KOPT-K1 (cell line): ENCODE measurements around the gene ATF7.
"Not testable (repeated sequence)": the region's sequence is repeated elsewhere in the genome, so short reads cannot be mapped to it uniquely, and the experiment has no call there.

Experiments used
- H3K27ac ChIP-seq: fragments of 200-600 bp; sonication (generic); 2 replicates; pipeline ENCODE4 v1.5.1; 2016; ENCODE audit warnings: antibody characterized with exemption, mild to moderate bottlenecking, low read depth, low read length; ENCODE audit not compliant: poor library complexity, severe bottlenecking
- H3K36me3 ChIP-seq: fragments of 200-600 bp; sonication (generic); 2 replicates; pipeline ENCODE4 v1.5.1; 2017; ENCODE audit warnings: antibody characterized with exemption, mild to moderate bottlenecking, low read length, moderate library complexity; ENCODE audit not compliant: insufficient read depth
- H3K9me3 ChIP-seq: fragments of 200-600 bp; sonication (generic); 2 replicates; pipeline ENCODE4 v1.5.1; 2017; ENCODE audit warnings: antibody characterized with exemption, low read length, mild to moderate bottlenecking; ENCODE audit not compliant: insufficient read depth, poor library complexity, severe bottlenecking

The ATF7 gene

DNA sequence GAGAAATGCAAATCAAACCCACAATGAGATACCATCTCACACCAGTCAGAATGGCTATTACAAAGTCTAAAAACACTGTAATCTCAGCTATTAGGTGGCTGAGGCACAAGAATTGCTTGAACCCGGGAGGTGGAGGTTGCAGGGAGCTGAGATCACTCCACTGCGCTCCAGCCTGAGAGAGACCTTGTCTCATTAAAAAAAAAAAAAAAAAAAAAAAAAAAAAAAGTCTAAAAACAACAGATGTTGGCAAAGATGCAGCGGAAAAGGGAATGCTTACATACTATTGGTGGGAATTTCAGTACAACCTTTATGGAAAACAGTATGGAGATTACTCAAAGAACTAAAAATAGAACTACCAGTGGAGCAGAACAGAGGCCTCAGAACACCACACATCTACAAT is 19.0 kb upstream of the ATF7 start:
- no peak overlapping the region for H3K27ac ChIP-seq
- no peaks in the 10 kb centered on the region for H3K36me3 ChIP-seq
- no peaks in the 10 kb centered on the region for H3K9me3 ChIP-seq

DNA sequence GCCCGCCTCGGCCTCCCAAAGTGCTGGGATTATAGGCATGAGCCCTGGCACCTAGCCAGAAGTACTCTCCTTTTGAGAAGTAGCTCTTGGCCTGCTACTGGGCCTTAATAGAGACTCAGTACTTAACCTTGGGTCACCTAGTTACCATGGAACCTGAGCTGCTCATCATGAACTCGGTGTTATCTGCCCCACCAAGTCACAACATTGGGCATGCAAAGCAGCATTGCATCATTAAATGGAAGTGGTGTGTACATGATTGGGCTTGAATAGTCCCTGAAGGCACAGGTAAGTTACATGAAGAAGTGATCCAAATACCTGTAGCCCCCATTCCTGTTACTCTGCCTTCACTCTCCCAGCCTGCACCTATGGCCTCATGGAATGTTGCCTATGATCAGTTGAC is 18.0 kb upstream of the ATF7 start:
- no peaks in the 10 kb centered on the region for H3K9me3 ChIP-seq
- H3K36me3 ChIP-seq: no peaks in the 10 kb centered on the region
- H3K27ac ChIP-seq: no peak overlapping the region

DNA sequence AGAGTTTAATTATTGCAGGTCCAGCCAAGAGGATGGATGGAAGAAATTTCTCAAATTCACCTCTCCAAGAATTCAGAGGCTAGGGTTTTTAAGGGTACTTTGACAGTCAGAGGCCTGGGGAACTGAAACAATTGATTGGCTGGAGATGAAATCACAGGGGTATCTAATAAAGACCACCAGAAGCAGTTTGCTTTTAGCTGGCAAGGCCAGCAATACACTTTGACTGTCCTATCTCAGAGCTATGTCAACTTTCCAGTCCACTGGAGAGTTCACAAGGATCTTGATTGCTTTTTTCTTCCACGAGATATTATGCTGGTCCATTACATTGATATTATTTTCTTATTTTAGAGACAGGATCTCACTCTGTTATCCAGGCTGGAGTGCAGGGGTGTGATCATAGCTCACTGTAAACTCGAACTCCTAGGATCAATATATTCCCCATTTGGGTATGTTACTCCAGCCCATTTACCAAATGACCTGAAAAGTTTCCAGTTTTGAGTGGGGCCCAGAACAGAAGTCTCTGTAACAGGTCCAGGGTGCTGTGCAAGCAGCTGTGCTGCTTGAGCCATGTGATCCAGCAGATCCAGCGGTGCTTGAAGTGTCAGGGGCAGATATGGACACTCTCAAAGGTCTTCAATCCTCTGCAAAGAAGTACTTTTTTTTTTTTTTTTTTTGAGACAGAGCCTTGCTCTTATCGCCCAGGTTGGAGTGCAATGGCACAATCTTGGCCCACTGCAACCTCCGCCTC is 17.2 kb upstream of the ATF7 start:
- no peak overlapping the region for H3K27ac ChIP-seq
- H3K36me3 ChIP-seq: no peaks in the 10 kb centered on the region
- no peaks in the 10 kb centered on the region for H3K9me3 ChIP-seq

DNA sequence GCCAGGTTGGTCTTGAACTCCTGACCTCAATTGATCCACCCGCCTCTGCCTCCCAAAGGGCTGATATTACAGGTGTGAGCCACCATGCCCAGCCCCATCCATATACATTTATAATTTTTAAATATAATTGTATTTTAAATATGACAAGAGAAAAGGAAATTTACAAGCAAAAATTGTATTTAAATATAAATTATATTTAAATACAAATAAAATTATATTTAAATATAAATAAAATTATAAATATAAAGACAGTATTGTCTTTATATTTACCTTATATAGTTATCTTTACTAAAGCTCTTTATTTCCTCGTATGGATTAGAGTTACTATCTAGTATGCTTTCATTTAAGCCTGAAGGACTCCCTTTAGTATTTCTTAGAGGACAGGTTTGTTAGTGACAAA is 11.9 kb upstream of the ATF7 start:
- no peak overlapping the region for H3K27ac ChIP-seq
- H3K36me3 ChIP-seq: no peaks in the 10 kb centered on the region
- no peaks in the 10 kb centered on the region for H3K9me3 ChIP-seq

DNA sequence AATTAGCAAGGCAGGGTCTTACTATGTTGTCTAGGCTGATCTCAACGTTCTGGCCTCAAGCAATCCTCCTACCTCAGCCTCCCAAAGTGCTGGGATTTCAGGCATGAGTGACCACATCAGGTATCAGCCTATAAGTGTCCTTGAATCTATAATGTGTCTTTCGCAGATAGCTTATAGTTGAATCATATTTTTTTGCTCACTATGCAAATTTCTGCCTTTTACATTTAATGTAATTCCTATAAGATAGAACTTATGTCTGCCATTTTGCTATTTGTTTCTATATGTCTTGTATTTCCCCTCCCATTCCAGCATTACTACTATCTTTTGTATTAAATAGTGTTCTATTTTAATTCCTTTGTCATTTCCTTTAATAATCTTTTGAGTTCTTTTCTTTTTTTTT is 10.5 kb upstream of the ATF7 start:
- Histone ChIP-seq H3K27ac (no peak overlapping the region), H3K36me3 (no peaks in the 10 kb centered on the region), H3K9me3 (no peaks in the 10 kb centered on the region)

DNA sequence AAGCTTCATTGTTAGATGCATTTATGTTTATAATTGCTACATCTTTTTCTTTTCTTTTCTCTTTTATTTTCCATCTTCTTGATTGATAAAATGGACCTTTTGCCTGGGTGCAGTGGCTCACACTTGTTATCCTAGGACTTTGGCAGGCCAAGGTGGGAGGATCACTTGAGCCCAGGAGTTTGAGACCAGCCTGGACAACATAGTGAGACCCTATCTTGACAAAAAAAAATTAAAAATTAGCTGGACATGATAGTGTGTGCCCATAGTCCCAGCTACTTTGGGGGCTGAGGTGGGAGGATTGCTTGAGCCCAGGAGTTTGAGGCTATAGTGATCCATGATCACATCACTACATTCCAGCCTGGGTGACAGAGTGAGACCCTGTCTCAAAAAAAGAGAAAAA is 9.5 kb upstream of the ATF7 start:
- not testable (repeated sequence) for H3K27ac ChIP-seq, H3K36me3 ChIP-seq, H3K9me3 ChIP-seq

DNA sequence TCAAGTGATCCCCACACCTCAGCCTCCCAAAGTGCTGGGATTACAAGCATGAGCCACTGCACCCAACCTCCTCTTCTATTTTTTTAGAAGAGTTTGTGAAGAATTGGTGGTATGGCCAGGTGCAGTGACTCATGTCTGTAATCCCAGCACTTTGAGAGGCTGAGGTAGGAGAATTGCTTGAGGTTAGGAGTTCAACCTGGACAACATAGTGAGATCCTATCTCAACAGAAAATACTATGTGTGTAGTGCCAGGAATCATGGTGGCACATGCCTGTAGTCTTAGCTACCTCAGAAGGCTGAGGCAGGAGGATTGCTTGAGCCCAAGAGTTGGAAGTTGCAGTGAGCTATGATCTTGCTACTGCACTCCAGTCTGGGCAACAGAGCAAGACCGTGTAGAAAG is 5.5 kb upstream of the ATF7 start:
- no peaks in the 10 kb centered on the region for H3K9me3 ChIP-seq
- H3K27ac ChIP-seq: no peak overlapping the region
- H3K36me3 ChIP-seq: no peaks in the 10 kb centered on the region

DNA sequence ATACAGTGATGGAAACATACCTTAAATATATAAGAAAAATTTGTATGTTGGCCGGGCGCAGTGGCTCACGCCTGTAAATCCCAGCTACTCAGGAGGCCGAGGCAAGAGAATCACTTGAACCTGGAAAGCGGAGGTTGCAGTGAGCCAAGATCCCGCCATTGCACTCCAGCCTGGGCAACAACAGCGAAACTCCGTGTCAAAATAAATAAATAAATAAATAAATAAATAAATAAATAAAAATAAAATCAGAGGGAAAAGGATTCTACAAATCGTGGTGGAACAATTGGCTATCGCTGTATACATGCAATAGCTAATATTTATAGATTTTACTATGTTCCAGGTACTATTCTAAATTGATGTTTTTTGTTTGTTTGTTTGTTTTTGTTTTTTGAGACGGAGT is 1.7 kb upstream of the ATF7 start:
- Histone ChIP-seq H3K36me3 (no peaks in the 10 kb centered on the region), H3K9me3 (no peaks in the 10 kb centered on the region), H3K27ac (no peak overlapping the region)

DNA sequence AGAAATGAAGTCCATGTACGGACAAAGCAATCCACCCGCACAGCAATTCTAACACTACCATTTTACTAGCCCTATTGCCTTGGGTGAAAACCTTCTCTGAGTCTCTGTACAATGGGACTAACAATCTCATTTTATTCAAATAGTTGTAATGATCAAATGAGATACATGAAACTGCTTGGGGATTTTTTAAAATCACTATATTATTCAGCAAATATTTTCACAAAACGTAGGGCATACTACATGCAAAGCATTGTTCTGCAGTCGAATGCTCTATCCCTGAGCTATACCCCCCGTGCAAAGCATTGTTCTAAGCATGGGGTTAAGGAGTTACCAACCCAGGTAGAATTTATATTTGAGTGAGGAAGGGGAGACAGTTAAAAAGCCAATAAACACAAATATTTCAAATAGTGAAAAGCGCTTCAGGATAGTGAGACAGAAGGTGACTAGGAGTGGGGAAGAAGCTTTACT is 554 bp upstream of the ATF7 start:
- peak overlapping the region; percentile 86 for H3K27ac ChIP-seq

DNA sequence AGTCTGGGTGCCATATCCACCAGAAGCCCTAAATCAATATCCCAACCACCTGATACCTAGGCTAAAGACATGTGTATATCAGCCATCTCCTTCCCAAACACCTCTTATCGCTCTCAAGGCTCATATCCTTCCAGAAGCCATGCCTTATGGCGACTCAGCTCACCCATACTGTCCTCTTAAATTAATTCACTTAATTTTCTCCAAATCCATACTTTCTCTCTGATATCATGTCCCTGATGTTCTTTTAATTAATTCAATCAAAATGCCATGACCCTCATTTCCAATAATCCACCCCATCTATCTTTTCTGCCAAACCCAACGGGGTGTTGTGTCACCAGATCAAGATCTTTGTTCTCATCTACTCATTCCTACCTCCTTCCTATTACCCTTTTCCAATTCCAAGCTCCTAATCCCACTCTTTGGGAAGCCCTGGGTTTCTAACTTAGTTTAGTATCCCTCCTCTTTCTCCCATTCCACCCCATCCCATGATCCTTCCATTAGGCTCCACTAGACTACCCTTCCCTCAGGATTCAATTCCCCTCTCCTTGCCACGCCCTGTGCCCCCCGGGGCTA is 723 bp downstream of the ATF7 start:
- Histone ChIP-seq H3K9me3 (no peaks in the 10 kb centered on the region), H3K27ac (peak overlapping the region; percentile 86), H3K36me3 (no peaks in the 10 kb centered on the region)

More for the DNA sequence above, 554 bp upstream of the ATF7 start:
- no peaks in the 10 kb centered on the region for H3K36me3 ChIP-seq
- no peaks in the 10 kb centered on the region for H3K9me3 ChIP-seq

DNA sequence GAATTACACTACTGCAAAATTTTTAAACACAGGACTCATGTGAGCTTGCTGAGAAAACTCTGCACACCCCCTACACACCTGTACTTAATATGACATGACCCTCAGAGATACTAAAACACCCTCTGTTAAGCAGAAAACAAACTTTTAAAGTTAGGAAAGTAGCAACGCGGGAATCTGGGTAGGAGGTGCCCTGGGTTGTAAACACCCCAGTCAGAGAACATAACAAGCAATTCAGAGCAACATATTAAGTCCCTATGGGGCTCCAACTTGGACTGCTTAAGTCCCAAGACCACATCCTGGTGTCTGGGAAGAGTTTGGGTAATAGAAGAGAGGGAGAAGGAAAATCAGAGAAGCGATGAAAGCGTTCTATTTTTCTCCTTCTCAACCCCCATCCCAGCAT is 1.2 kb downstream of the ATF7 start:
- H3K9me3 ChIP-seq: no peaks in the 10 kb centered on the region
- peak overlapping the region; percentile 86 for H3K27ac ChIP-seq

DNA sequence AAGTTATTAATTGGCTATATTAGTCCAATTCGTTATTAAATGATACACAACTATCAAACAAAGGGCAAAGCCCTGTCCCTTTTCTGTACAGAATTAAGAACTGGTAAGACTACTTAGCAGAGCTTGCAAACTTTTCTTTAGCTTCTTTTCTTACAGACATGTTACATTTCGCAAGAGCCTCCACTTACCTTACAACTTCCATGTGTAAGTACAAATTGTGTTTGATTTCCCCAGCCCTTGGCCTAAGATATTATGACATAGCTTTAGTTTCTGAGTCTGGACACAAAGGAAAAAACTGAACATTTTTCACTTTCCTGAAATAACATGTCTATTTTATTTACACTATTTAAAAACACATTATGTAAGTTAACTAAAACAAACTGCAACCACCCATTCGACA is 1.7 kb downstream of the ATF7 start:
- Histone ChIP-seq H3K9me3 (no peaks in the 10 kb centered on the region), H3K27ac (peak overlapping the region; percentile 20), H3K36me3 (no peaks in the 10 kb centered on the region)

More for the DNA sequence above, 1.2 kb downstream of the ATF7 start:
- H3K36me3 ChIP-seq: no peaks in the 10 kb centered on the region

DNA sequence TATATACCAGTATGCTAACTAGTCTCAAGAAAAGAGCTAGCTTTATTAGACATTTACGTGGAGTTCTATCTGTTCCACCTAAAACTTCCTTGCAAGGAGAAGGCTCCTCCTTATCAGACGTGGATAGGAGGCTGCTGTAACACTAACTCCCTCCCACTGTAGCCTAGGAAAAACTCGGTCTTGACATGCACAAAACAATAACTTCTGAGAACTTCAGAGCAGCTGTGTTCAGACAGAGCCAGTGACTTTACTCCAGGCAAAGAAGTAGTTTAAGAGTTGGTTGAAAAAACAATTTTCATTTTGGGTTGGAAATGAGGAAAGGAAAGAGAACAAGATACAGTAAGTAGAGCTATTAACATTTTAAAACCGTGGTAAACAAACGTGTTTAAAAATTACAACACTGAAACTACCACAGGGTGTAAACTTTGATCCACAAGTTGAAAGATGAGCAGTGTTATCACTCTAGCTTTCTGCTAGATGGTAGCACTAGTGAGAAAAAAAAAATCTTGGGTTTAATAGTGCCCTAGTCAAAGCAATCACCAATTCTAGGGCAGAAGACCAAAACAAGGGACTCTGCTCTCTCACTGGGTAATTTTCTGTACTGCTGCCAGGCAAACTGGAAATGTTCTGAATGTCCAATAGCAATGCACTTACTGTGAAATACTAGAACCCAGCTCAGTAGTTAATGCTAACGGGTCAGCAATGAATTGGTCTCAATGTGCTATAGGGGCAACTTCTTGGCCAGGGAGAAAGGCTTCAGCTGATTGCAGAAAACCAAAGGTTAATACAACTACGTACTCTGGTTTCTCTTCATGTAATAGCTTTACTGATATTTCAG is 2.4 kb downstream of the ATF7 start:
- peak overlapping the region; percentile 20 for H3K27ac ChIP-seq
- no peaks in the 10 kb centered on the region for H3K36me3 ChIP-seq
- no peaks in the 10 kb centered on the region for H3K9me3 ChIP-seq

DNA sequence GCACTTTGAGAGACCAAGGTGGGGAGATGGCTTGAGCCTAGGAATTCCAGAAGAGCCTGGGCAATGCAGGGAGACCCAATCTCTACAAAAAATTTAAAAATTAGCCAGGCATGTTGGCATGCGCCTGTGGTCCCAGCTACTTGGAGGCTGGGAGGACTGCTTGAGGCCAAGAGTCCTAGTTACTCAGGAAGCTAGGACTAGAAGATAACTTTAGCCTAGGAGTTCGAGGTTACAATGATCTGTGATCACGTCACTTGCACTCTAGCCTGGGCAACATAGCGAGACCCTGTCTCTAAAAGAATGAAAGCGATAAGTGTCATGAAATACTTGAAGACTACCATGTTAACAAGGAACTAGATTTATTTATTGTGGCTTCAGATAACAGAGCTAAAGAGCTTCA is 3.5 kb downstream of the ATF7 start:
- Histone ChIP-seq H3K9me3 (no peaks in the 10 kb centered on the region), H3K36me3 (no peaks in the 10 kb centered on the region), H3K27ac (no peak overlapping the region)

DNA sequence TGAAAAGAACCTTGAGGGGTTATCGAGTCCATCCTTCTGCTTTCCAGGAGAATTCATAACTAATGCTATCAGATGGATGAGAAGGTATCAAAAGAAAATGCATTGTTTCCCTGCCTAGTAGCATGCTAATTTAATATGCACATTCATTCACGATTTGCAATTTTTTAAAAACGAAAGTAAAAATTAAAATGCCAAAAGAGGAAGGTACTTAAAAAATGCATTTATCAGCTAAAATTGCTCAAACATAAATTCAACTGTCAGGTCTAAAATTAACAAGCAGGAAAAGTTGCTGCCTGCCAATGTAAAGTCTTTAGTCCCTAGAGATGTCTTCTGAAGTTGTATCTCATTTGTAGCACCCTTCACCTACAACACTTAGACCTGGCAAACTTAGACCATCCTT is 7.9 kb downstream of the ATF7 start:
- no peaks in the 10 kb centered on the region for H3K9me3 ChIP-seq
- H3K36me3 ChIP-seq: peaks cover 12% of the 10 kb centered on the region; the same call in 1 of the 2 replicates
- H3K27ac ChIP-seq: peak overlapping the region; percentile 57
